ENCODE measurements around the gene CCBE1. TPM values are rescaled to one million over a fixed set of nuclear protein-coding genes. Genes with fewer than 3 reads are reported as not detected.
A peak's percentile ranks its signal among the peaks of the same experiment; 100 is the strongest.

The CCBE1 gene
- total RNA-seq, 2 donors from 2014 or later, result 0.27 to 3.1 TPM

DNA sequence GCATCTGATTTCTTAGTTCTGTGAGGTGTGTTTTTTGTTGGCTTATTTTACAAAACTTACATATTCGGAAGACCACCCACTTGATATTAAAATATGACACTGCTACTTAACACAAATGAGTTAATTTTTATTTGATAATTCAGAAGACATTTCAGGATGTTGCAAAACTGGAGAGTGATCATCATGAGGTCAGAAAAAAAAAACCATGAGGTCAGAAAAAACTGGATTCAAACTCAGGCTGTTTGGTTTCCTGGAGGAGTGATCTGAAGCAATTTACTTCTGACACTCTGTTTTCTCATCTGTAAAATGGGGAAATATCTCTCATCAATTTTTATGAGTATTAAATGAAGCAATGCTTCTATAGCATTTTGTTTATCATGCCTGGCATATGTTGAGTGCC lies 1.8 kb upstream of the CCBE1 start:
- no peak for DNase-seq

DNA sequence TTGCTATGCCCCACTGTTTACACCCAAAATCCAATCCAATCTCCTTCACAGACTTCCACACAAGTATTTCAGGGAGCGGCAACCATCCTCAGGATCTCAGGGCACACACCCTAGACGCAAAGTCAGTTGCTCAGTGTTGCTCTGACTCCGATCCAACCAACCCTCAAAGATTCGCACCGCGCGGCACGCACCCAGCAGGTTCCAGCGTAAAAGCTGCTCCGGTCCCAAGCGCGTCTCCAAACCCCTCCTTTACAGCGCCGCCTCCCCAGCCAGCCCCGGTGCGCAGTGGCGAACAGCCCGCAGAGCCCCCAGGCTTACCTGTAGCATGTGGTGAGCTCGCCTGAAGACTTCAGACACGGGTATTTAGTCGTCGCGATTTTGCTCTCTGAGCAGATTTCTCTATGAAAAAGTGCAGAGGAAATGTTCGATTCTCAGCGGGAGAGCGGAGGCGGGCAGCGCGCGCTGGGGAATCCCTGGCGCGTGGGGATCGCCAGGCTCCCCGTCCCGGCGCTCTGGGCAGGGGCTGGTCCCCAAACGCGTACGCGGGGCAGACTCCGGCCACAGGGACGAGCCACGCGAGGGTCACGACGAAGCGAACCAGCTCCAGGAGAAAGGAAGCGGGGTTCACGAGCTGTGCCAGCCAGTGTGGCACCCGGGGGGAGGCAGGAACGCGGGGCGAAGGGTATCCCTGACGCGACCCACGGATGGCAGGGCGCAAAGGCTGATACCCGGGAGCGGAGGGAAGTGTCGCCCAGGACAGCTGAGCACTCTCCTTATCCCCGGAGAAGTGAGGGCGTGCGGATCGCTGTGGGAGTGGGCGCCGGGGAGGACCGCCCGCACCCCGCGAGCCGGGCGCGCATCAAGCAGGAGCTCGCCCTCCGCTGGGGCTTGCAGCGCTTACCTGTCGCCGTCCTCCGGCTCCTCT lies 650 bp downstream of the CCBE1 start:
- intact Hi-C loops (cut with DNase I), result loop anchor here (10.0 kb wide), 1 partner anchor 128 kb away; no protein-coding TSS in a partner anchor
- Histone ChIP-seq H3K9me3 (no peaks in the 10 kb centered on the region), H3K9ac (ENCODE audit: low read depth in 2 of 2, low read length in 2 of 2) (peak overlapping the region in 1 of 2 donors; percentile 3), H3K36me3 (no peaks in the 10 kb centered on the region), H3K27me3 (peaks cover 21% of the 10 kb centered on the region), H3K4me3 (peak overlapping the region; percentile 40), H3K27ac (no peak overlapping the region), H3K4me1 (no peaks in the 10 kb centered on the region)
- DNase-seq, result no peak
- TF ChIP-seq, protein P1, sequence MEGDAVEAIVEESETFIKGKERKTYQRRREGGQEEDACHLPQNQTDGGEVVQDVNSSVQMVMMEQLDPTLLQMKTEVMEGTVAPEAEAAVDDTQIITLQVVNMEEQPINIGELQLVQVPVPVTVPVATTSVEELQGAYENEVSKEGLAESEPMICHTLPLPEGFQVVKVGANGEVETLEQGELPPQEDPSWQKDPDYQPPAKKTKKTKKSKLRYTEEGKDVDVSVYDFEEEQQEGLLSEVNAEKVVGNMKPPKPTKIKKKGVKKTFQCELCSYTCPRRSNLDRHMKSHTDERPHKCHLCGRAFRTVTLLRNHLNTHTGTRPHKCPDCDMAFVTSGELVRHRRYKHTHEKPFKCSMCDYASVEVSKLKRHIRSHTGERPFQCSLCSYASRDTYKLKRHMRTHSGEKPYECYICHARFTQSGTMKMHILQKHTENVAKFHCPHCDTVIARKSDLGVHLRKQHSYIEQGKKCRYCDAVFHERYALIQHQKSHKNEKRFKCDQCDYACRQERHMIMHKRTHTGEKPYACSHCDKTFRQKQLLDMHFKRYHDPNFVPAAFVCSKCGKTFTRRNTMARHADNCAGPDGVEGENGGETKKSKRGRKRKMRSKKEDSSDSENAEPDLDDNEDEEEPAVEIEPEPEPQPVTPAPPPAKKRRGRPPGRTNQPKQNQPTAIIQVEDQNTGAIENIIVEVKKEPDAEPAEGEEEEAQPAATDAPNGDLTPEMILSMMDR (IDR thresholded peaks at IDR 0.05), result no peak

More for the DNA sequence above, 1.8 kb upstream of the CCBE1 start:
- no peaks in the 10 kb centered on the region for H3K9me3 ChIP-seq
- TF ChIP-seq, protein P1 (IDR thresholded peaks at IDR 0.05), result no peak
- H3K27me3 ChIP-seq, result peaks cover 21% of the 10 kb centered on the region
- intact Hi-C loops (cut with DNase I), result loop anchor here (10.0 kb wide), 1 partner anchor 126 kb away; no protein-coding TSS in a partner anchor
- H3K27ac ChIP-seq, result no peak overlapping the region
- H3K4me3 ChIP-seq, result no peak overlapping the region
- no peaks in the 10 kb centered on the region for H3K4me1 ChIP-seq
- no peaks in the 10 kb centered on the region for H3K36me3 ChIP-seq
- no peak overlapping the region for H3K9ac ChIP-seq (ENCODE audit: low read depth in 2 of 2, low read length in 2 of 2)

DNA sequence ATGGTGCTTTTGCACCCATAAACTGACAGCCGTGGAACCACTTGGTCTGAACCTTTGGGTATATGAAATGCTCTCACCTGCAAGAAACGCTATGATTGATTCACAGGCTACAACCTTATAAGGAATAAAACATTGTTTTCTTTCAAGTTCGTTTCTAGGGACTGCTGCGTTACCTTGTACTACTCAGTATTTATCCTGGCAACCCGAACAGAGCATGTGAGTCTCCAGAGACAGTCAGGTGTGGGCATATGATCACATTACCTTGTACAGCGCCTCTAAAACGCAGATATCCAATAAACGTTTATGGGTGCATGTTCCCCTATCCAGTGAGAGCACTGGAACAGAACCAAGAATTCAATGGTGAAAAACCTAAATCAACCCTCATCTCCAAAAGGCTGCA lies 1.7 kb downstream of the CCBE1 start:
- intact Hi-C loops (cut with DNase I), result loop anchor here (10.0 kb wide), 1 partner anchor 129 kb away; no protein-coding TSS in a partner anchor
- no peaks in the 10 kb centered on the region for H3K9me3 ChIP-seq
- TF ChIP-seq, protein P1 (IDR thresholded peaks at IDR 0.05), result no peak
- DNase-seq, result no peak
- no peak overlapping the region for H3K9ac ChIP-seq (ENCODE audit: low read depth in 2 of 2, low read length in 2 of 2)
- no peaks in the 10 kb centered on the region for H3K36me3 ChIP-seq
- H3K27me3 ChIP-seq, result peaks cover 21% of the 10 kb centered on the region
- no peak overlapping the region for H3K27ac ChIP-seq
- no peaks in the 10 kb centered on the region for H3K4me1 ChIP-seq
- no peak overlapping the region for H3K4me3 ChIP-seq

DNA sequence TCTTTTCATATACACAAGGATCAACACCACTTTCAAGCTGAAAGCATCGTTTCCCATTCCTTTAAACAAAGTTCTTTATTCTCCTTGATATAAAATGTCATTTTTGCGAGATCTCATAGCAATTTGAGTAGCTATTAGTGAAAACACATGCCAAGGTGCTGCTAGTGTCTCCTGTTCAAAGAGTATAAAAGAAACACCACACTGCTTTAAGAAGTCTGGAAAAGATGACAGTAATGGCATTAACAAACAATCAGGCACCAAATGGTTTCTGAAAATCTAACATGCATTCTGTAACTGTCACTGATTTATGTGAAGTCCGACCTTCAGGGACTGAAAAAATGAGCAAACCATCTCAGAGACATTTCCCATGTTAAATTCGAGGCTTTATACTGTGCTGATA lies 2.4 kb downstream of the CCBE1 start:
- TF ChIP-seq, protein P1 (IDR thresholded peaks at IDR 0.05), result no peak
- H3K36me3 ChIP-seq, result no peaks in the 10 kb centered on the region
- H3K27me3 ChIP-seq, result peaks cover 21% of the 10 kb centered on the region
- H3K27ac ChIP-seq, result no peak overlapping the region
- H3K4me1 ChIP-seq, result no peaks in the 10 kb centered on the region
- no peak overlapping the region for H3K9ac ChIP-seq (ENCODE audit: low read depth in 2 of 2, low read length in 2 of 2)
- intact Hi-C loops (cut with DNase I), result loop anchor here (10.0 kb wide), 1 partner anchor 130 kb away; no protein-coding TSS in a partner anchor
- no peak for DNase-seq
- no peaks in the 10 kb centered on the region for H3K9me3 ChIP-seq
- no peak overlapping the region for H3K4me3 ChIP-seq

DNA sequence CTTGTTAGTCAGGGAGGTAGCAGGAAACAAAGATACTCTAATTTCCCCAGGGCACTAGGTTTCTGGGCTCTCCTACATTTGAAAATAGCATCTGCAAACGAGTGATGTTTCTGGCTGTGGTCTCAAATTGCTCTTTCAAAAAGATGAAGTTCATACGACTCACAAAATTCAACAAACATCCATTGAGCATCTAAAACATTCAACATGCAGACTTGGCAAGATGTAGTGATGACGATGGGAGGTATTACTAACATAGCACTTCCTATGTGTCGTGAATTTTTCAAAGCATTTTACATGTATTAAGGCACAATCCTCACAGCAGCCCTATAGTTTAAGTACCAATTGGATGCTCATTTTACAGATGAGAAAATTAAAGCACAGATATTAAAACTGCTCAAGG lies 5.2 kb downstream of the CCBE1 start:
- intact Hi-C loops (cut with DNase I), result loop anchor here (10.0 kb wide), 1 partner anchor 133 kb away; no protein-coding TSS in a partner anchor
- H3K9me3 ChIP-seq, result no peaks in the 10 kb centered on the region
- H3K27ac ChIP-seq, result no peak overlapping the region
- H3K4me1 ChIP-seq, result no peaks in the 10 kb centered on the region
- DNase-seq, result no peak
- no peaks in the 10 kb centered on the region for H3K36me3 ChIP-seq
- H3K27me3 ChIP-seq, result peaks cover 16% of the 10 kb centered on the region
- H3K4me3 ChIP-seq, result no peak overlapping the region
- TF ChIP-seq, protein P1 (IDR thresholded peaks at IDR 0.05), result no peak
- no peak overlapping the region for H3K9ac ChIP-seq (ENCODE audit: low read depth in 2 of 2, low read length in 2 of 2)
